Endothelial cell of umbilical vein (primary cell): ENCODE data around the gene NR6A1. TPM values are rescaled to one million over a fixed set of nuclear protein-coding genes. Genes with fewer than 3 reads are reported as not detected.

Experiments used
- BruUV-seq: library from RNA; stranded (reverse); fragments of 400-500 nt; replicated peaks from 2 replicates; lab custom pipeline; 2021; lab: Mats Ljungman, UMichigan
- CTCF ChIA-PET: fragments of 300-600, 350-600 bp; sonication (Branson Sonifier 250); formaldehyde crosslinking; loops from one replicate; lab custom pipeline; 2021; ENCODE audit warnings: antibody characterized with exemption, inconsistent platforms; lab: Charles Lee
- POLR2A ChIA-PET: fragments of 300-600, 350-600 bp; sonication (Branson Sonifier 250); formaldehyde crosslinking; loops from one replicate; lab custom pipeline; 2021; ENCODE audit warnings: antibody characterized with exemption, inconsistent platforms; lab: Charles Lee
- DNase-seq: peaks from one replicate; pipeline ENCODE4 v3.0.0-alpha.2; 2011; ENCODE audit warnings: low read depth, low spot score
- FAIRE-seq: peaks from 2 replicates; lab custom pipeline; 2011; peaks lifted over from hg19 to GRCh38; lab: Jason Lieb, UNC
- H2AFZ ChIP-seq: 2 replicates; pipeline ENCODE4 v1.6.0; 2012; ENCODE audit warnings: low read depth, low read length, control low read depth, inconsistent platforms
- H3K27ac ChIP-seq: 2 replicates; pipeline ENCODE4 v1.5.1; 2011; ENCODE audit warnings: low read depth, mild to moderate bottlenecking, control low read depth, low read length, moderate library complexity; ENCODE audit not compliant: insufficient read depth
- H3K27me3 ChIP-seq, 2 experiments: 2 replicates each; pipeline versions ENCODE4 v1.6.0 to v1.6.1; 2011; ENCODE audit warnings: low read length in 2 of 2, mixed read lengths in 1 of 2; ENCODE audit not compliant: control insufficient read depth in 2 of 2, insufficient read depth in 2 of 2
- H3K36me3 ChIP-seq, 2 experiments: 2 replicates in 1 of 2; 3 replicates in 1 of 2; pipeline ENCODE4 v1.5.1; 2011; ENCODE audit warnings: low read length in 2 of 2, mild to moderate bottlenecking in 1 of 2, moderate library complexity in 1 of 2; ENCODE audit not compliant: control insufficient read depth in 2 of 2, insufficient read depth in 2 of 2; ENCODE audit errors: extremely low read depth in 1 of 2
- H3K4me1 ChIP-seq: 3 replicates; pipeline ENCODE4 v1.5.1; 2011; ENCODE audit warnings: mild to moderate bottlenecking, low read length; ENCODE audit not compliant: control insufficient read depth, insufficient read depth; ENCODE audit errors: extremely low read depth
- H3K4me2 ChIP-seq: 2 replicates; pipeline ENCODE4 v1.6.1; 2011; ENCODE audit warnings: low read length, control low read depth, mixed read lengths; ENCODE audit not compliant: insufficient read depth
- H3K4me3 ChIP-seq, 3 experiments: fragments of 200-600 bp in 1 of 3; sonication (generic), shearing (Covaris generic) in 1 of 3; replicated peaks in 1 of 3; 2 replicates each; pipeline ENCODE4 v1.5.1; 2011 to 2016; ENCODE audit warnings: control low read depth in 3 of 3, low read length in 3 of 3, mild to moderate bottlenecking in 2 of 3, inconsistent platforms in 1 of 3, low read depth in 1 of 3, moderate library complexity in 1 of 3; ENCODE audit not compliant: insufficient read depth in 1 of 3
- H3K79me2 ChIP-seq: 2 replicates; pipeline ENCODE4 v1.6.0; 2012; ENCODE audit warnings: low read length, inconsistent platforms; ENCODE audit not compliant: control insufficient read depth, insufficient read depth
- H3K9ac ChIP-seq: replicated peaks from 2 replicates; pipeline ENCODE3; 2011; ENCODE audit warnings: low read length, control low read depth; ENCODE audit not compliant: insufficient read depth; ENCODE audit errors: extremely low read depth
- H3K9me1 ChIP-seq: replicated peaks from 3 replicates; pipeline ENCODE4 v1.6.0; 2011; ENCODE audit warnings: mild to moderate bottlenecking, low read length; ENCODE audit not compliant: control insufficient read depth, insufficient read depth; ENCODE audit errors: extremely low read depth
- H3K9me3 ChIP-seq: replicated peaks from 2 replicates; pipeline ENCODE4 v1.5.1; 2012; ENCODE audit warnings: low read length, inconsistent platforms; ENCODE audit not compliant: control insufficient read depth, insufficient read depth
- H4K20me1 ChIP-seq: replicated peaks from 2 replicates; pipeline ENCODE3; 2011; ENCODE audit warnings: mild to moderate bottlenecking, low read length; ENCODE audit not compliant: control insufficient read depth, insufficient read depth; ENCODE audit errors: extremely low read depth
- CTCF ChIP-seq, 2 donors: IDR thresholded peaks; 1 replicate in 1 of 2; 2 replicates in 1 of 2; pipeline ENCODE4 v1.5.1; 2011; ENCODE audit warnings: low read length in 2 of 2, mild to moderate bottlenecking in 2 of 2, moderate library complexity in 2 of 2, control low read depth in 1 of 2, inconsistent platforms in 1 of 2, low read depth in 1 of 2; ENCODE audit not compliant: insufficient read depth in 1 of 2; ENCODE audit errors: extremely low read depth in 1 of 2
- EZH2 ChIP-seq: IDR thresholded peaks from 2 replicates; pipeline ENCODE4 v1.6.1; 2012; ENCODE audit warnings: borderline replicate concordance, low read depth, mild to moderate bottlenecking, moderate library complexity, low read length, inconsistent platforms; ENCODE audit not compliant: severe bottlenecking
- FOS ChIP-seq: IDR thresholded peaks from 2 replicates; pipeline ENCODE4 v1.6.1; 2011; ENCODE audit warnings: mild to moderate bottlenecking, low read length, moderate library complexity, borderline replicate concordance; ENCODE audit not compliant: insufficient read depth
- JUN ChIP-seq: IDR thresholded peaks from 2 replicates; pipeline ENCODE4 v1.6.1; 2011; ENCODE audit warnings: borderline replicate concordance, low read depth; ENCODE audit not compliant: insufficient read length, insufficient read depth
- MAX ChIP-seq: IDR thresholded peaks from 2 replicates; pipeline ENCODE4 v1.6.1; 2011; ENCODE audit not compliant: insufficient read depth, insufficient read length
- MYC ChIP-seq: IDR thresholded peaks from one replicate; pipeline ENCODE4 v1.6.1; 2011; ENCODE audit warnings: mild to moderate bottlenecking, low read depth, low read length
- POLR2A ChIP-seq: IDR thresholded peaks from 2 replicates; pipeline ENCODE4 v1.6.1; 2012; ENCODE audit warnings: low read depth, mild to moderate bottlenecking, control low read depth, low read length
- POLR2AphosphoS5 ChIP-seq: IDR thresholded peaks from 2 replicates; pipeline ENCODE4 v1.6.1; 2012; ENCODE audit warnings: low read depth, mild to moderate bottlenecking, control low read depth, low read length, moderate library complexity; ENCODE audit not compliant: insufficient read depth
- dilution Hi-C: fragments of 300-500 bp; cut with MboI; formaldehyde crosslinking; loops from one replicate; pipeline ENCODE4 v1.15.0; 2019; ENCODE audit warnings: low sequenced_read_pairs; ENCODE audit not compliant: extremely low pct_ligation_motif_present
- intact Hi-C: fragments of 100-400 bp; cut with micrococcal nuclease; formaldehyde crosslinking; loops from one replicate; pipeline ENCODE4 v1.10.0; 2022
- polyA plus RNA-seq, 4 experiments: library from polyadenylated mRNA; depleted of rRNA in 3 of 4; stranded (reverse) in 3 of 4; unstranded in 1 of 4; fragments of >200 nt; gene quantifications; 2 replicates each; pipeline versions ENCODE4 v1.2.1 to v1.2.3, GENCODE V29; 2011 to 2012; ENCODE audit warnings: missing spikeins in 1 of 4
- total RNA-seq: library from RNA; stranded (reverse); gene quantifications from 2 replicates; pipeline ENCODE4 v1.2.3, GENCODE V29; 2021

Gene NR6A1
- total and polyA plus RNA-seq, 2 donors (not counting 3 experiments of a cell fraction or from before 2014, with no cell fraction given) = 0.17 to 1.2 TPM

- dilution Hi-C loops (no loop called here), intact Hi-C loops (no loop called here)
- CTCF ChIA-PET = interaction anchor here (1.0 kb wide), 1 partner anchor 14 kb away, joined by 3 read pairs; no protein-coding TSS in a partner anchor
- Histone ChIP-seq H3K9me1 (no peaks in the 10 kb centered on the region), H4K20me1 (no peaks in the 10 kb centered on the region), H3K27ac (no peak overlapping the region), H3K4me2 (no peak overlapping the region), H2AFZ (no peak overlapping the region), H3K9me3 (no peaks in the 10 kb centered on the region), H3K79me2 (no peaks in the 10 kb centered on the region), H3K4me3 (no peak overlapping the region), H3K27me3 (peaks cover 32 to 44% of the 10 kb centered on the region in 2 experiments), H3K36me3 (no peaks in the 10 kb centered on the region), H3K9ac (no peak overlapping the region), H3K4me1 (no peaks in the 10 kb centered on the region)
- TF ChIP-seq POLR2A (no peak), EZH2 (no peak), POLR2AphosphoS5 (no peak), MAX (no peak), JUN (no peak), FOS (no peak)
- DNase-seq (no peak), FAIRE-seq (no peak)
- POLR2A ChIA-PET = no interaction called here
- BruUV-seq = no TSS peak
These were observed 287.6 kb downstream of the NR6A1 start for GRCh38 chr9:124483481-124483880.

GRCh38 chr9:124482431-124483031, 288.6 kb downstream of the NR6A1 start:
- H3K79me2 ChIP-seq = no peaks in the 10 kb centered on the region
- no peaks in the 10 kb centered on the region for H3K36me3 ChIP-seq
- intact Hi-C loops (no loop called here), dilution Hi-C loops (no loop called here)
- no peaks in the 10 kb centered on the region for H3K9me1 ChIP-seq
- H3K27me3 ChIP-seq = peaks cover 31 to 45% of the 10 kb centered on the region in 2 experiments
- ChIA-PET CTCF (no interaction called here), POLR2A (no interaction called here)
- H3K4me1 ChIP-seq = no peaks in the 10 kb centered on the region
- no peaks in the 10 kb centered on the region for H4K20me1 ChIP-seq
- H2AFZ ChIP-seq = no peak overlapping the region
- no peak overlapping the region for H3K4me3 ChIP-seq
- H3K9ac ChIP-seq = no peak overlapping the region
- no peak overlapping the region for H3K4me2 ChIP-seq
- DNase-seq = no peak
- no peaks in the 10 kb centered on the region for H3K9me3 ChIP-seq
- no TSS peak for BruUV-seq
- no peak for FAIRE-seq
- TF ChIP-seq MYC (no peak), CTCF (IDR thresholded peaks at IDR 0.05; ENCODE audit: extremely low read depth in 1 of 2, insufficient read depth in 1 of 2, low read depth in 1 of 2, low read length in 2 of 2) (no peak), JUN (no peak), POLR2A (no peak), FOS (no peak), EZH2 (no peak)
- H3K27ac ChIP-seq = no peak overlapping the region
